Astrocyte (in vitro differentiated cells and primary cell): ENCODE data around the gene RPS6KA2.

Experiments
- CTCF ChIP-seq: IDR thresholded peaks from 2 replicates; pipeline ENCODE4 v1.5.1; 2011; ENCODE audit warnings: low read depth, mild to moderate bottlenecking, inconsistent platforms, low read length, moderate library complexity; ENCODE audit not compliant: insufficient read depth
- EZH2 ChIP-seq: IDR thresholded peaks from 2 replicates; pipeline ENCODE4 v1.6.1; 2012; ENCODE audit warnings: mild to moderate bottlenecking, low read length, inconsistent platforms; ENCODE audit not compliant: insufficient read depth

GRCh38 chr6:166672624-166673206 lies 45.7 kb upstream of the RPS6KA2 start:
- no peak for TF ChIP-seq CTCF
- TF ChIP-seq EZH2 = no peak
